Activated naive CD8-positive, alpha-beta T cell treated with anti-CD3 and anti-CD28 coated beads, Interleukin-2, amount 50 U/mL, for 16 hours (primary cell): ENCODE data around the gene NRIP1.

Experiments
- DNase-seq: peaks from one replicate; pipeline ENCODE4 v3.0.0-alpha.2; 2020; ENCODE audit warnings: low read depth, low spot score

NRIP1 gene

GRCh38 chr21:14916676-14917141 is 148.1 kb downstream of the NRIP1 start:
- DNase-seq, result no peak

GRCh38 chr21:14913638-14914037 is 151.2 kb downstream of the NRIP1 start:
- no peak for DNase-seq

- DNase-seq, result no peak
Observed at GRCh38 chr21:14911351-14911750, 153.4 kb downstream of the NRIP1 start.
